H1 (cell line): Measurements from ENCODE around the gene HAVCR1. TPM values are rescaled to one million over a fixed set of nuclear protein-coding genes. Genes with fewer than 3 reads are reported as not detected.

Experiments
- CTCF ChIA-PET: fragments of 300-600 bp; sonication (Branson Sonifier 250); formaldehyde crosslinking; loops from one replicate; lab custom pipeline; 2021; ENCODE audit not compliant: partially characterized antibody; lab: Charles Lee
- POLR2A ChIA-PET: fragments of 300-600 bp; sonication (Branson Sonifier 250); formaldehyde crosslinking; loops from one replicate; lab custom pipeline; 2021; ENCODE audit warnings: inconsistent platforms; ENCODE audit not compliant: partially characterized antibody; lab: Charles Lee
- DNase-seq, 2 experiments: peaks; one replicate each; pipeline versions ENCODE4 v3.0.0 to v3.0.0-alpha.2; 2010 to 2022; ENCODE audit warnings: low spot score in 2 of 2, low read depth in 1 of 2, mixed read lengths in 1 of 2
- FAIRE-seq: peaks from 2 replicates; lab custom pipeline; 2011; peaks lifted over from hg19 to GRCh38; lab: Jason Lieb, UNC
- H2AFZ ChIP-seq: 2 replicates; pipeline ENCODE4 v1.8.1; 2012; ENCODE audit warnings: low read length, inconsistent platforms
- H2AK5ac ChIP-seq: 2 replicates; pipeline ENCODE4 v1.6.1; 2013; ENCODE audit warnings: low read depth, low read length
- H2BK120ac ChIP-seq: replicated peaks from 2 replicates; pipeline ENCODE3; 2013; ENCODE audit warnings: low read depth, low read length, inconsistent platforms
- H2BK12ac ChIP-seq: 2 replicates; pipeline ENCODE4 v1.6.1; 2013; ENCODE audit warnings: low read depth, low read length
- H2BK15ac ChIP-seq: 2 replicates; pipeline ENCODE4 v1.6.1; 2013; ENCODE audit warnings: low read length
- H2BK20ac ChIP-seq: 2 replicates; pipeline ENCODE4 v1.6.1; 2013; ENCODE audit warnings: low read length
- H2BK5ac ChIP-seq: 2 replicates; pipeline ENCODE4 v1.6.1; 2013; ENCODE audit warnings: low read depth, low read length
- H3K14ac ChIP-seq: 2 replicates; pipeline ENCODE4 v1.6.1; 2013; ENCODE audit warnings: inconsistent platforms; ENCODE audit not compliant: insufficient read length
- H3K18ac ChIP-seq: 2 replicates; pipeline ENCODE4 v1.6.1; 2013; ENCODE audit warnings: low read length; ENCODE audit errors: extremely low read depth
- H3K23ac ChIP-seq: 2 replicates; pipeline ENCODE4 v1.6.1; 2013; ENCODE audit warnings: inconsistent platforms; ENCODE audit not compliant: insufficient read length
- H3K23me2 ChIP-seq: 2 replicates; pipeline ENCODE4 v1.6.1; 2013; ENCODE audit warnings: low read depth, low read length
- H3K27ac ChIP-seq: 2 replicates; pipeline ENCODE4 v1.6.1; 2011; ENCODE audit warnings: low read depth, low read length, inconsistent platforms
- H3K27me3 ChIP-seq, 4 experiments: replicated peaks in 1 of 4; 1 replicate in 1 of 4; 2 replicates in 3 of 4; pipeline versions ENCODE4 v1.6.1 to v1.8.1; 2011 to 2013; ENCODE audit warnings: low read length in 3 of 4, mild to moderate bottlenecking in 3 of 4, inconsistent platforms in 2 of 4, mixed read lengths in 2 of 4, moderate library complexity in 1 of 4; ENCODE audit not compliant: control insufficient read depth in 3 of 4, insufficient read depth in 3 of 4; ENCODE audit errors: extremely low read depth in 1 of 4
- H3K36me3 ChIP-seq, 4 experiments: 2 replicates each; pipeline versions ENCODE4 v1.6.1 to v1.8.1; 2011 to 2013; ENCODE audit warnings: mild to moderate bottlenecking in 4 of 4, low read length in 3 of 4, moderate library complexity in 2 of 4, control low read depth in 1 of 4, inconsistent platforms in 1 of 4; ENCODE audit not compliant: insufficient read depth in 4 of 4, control insufficient read depth in 2 of 4
- H3K4ac ChIP-seq: replicated peaks from 2 replicates; pipeline ENCODE3; 2013; ENCODE audit warnings: low read length, low read depth, mixed read lengths, inconsistent platforms; ENCODE audit not compliant: insufficient read length
- H3K4me1 ChIP-seq, 4 experiments: replicated peaks in 1 of 4; 1 replicate in 1 of 4; 2 replicates in 3 of 4; pipeline versions ENCODE4 v1.6.1 to v1.8.1; 2011 to 2013; ENCODE audit warnings: low read length in 3 of 4, inconsistent platforms in 2 of 4, mixed read lengths in 1 of 4; ENCODE audit not compliant: insufficient read depth in 4 of 4, control insufficient read depth in 3 of 4
- H3K4me2 ChIP-seq, 2 experiments: 2 replicates each; pipeline versions ENCODE4 v1.6.1 to v1.8.1; 2011 to 2013; ENCODE audit warnings: low read depth in 2 of 2, low read length in 2 of 2, control low read depth in 1 of 2, inconsistent platforms in 1 of 2, mild to moderate bottlenecking in 1 of 2; ENCODE audit not compliant: insufficient read depth in 1 of 2
- H3K4me3 ChIP-seq, 4 experiments: fragments of 200-600, 300-600 bp in 1 of 4; sonication (generic), shearing (Covaris generic), sonication (Bioruptor Twin) in 1 of 4; 2 replicates each; pipeline versions ENCODE4 v1.5.1 to v1.8.1; 2011 to 2016; ENCODE audit warnings: low read length in 4 of 4, low read depth in 3 of 4, control low read depth in 2 of 4, inconsistent platforms in 2 of 4, mild to moderate bottlenecking in 2 of 4, mixed read lengths in 1 of 4, moderate library complexity in 1 of 4; ENCODE audit not compliant: insufficient read depth in 2 of 4; ENCODE audit errors: extremely low read depth in 1 of 4
- H3K56ac ChIP-seq: replicated peaks from 2 replicates; pipeline ENCODE3; 2013; ENCODE audit warnings: low read depth, mild to moderate bottlenecking, mixed read lengths, low read length, inconsistent platforms; ENCODE audit not compliant: insufficient read length
- H3K79me1 ChIP-seq: 2 replicates; pipeline ENCODE4 v1.6.1; 2013; ENCODE audit warnings: low read depth, low read length, control low read depth
- H3K79me2 ChIP-seq, 2 experiments: 2 replicates each; pipeline versions ENCODE4 v1.6.1 to v1.8.1; 2012 to 2013; ENCODE audit warnings: low read length in 2 of 2, mild to moderate bottlenecking in 2 of 2, inconsistent platforms in 1 of 2; ENCODE audit not compliant: insufficient read depth in 2 of 2, control insufficient read depth in 1 of 2
- H3K9ac ChIP-seq, 4 experiments: replicated peaks in 1 of 4; 1 replicate in 1 of 4; 2 replicates in 3 of 4; pipeline versions ENCODE4 v1.6.1 to v1.8.1; 2011 to 2013; ENCODE audit warnings: low read depth in 3 of 4, low read length in 3 of 4, control low read depth in 2 of 4, mild to moderate bottlenecking in 2 of 4, moderate library complexity in 2 of 4, inconsistent platforms in 1 of 4; ENCODE audit errors: extremely low read depth in 1 of 4
- H3K9me3 ChIP-seq, 2 experiments: 2 replicates each; pipeline versions ENCODE4 v1.6.1 to v1.8.1; 2012 to 2013; ENCODE audit warnings: mild to moderate bottlenecking in 2 of 2, moderate library complexity in 2 of 2, control low read depth in 1 of 2, inconsistent platforms in 1 of 2, low read depth in 1 of 2, low read length in 1 of 2, mixed read lengths in 1 of 2; ENCODE audit not compliant: insufficient read depth in 2 of 2
- H4K20me1 ChIP-seq, 2 experiments: replicated peaks in 1 of 2; 2 replicates each; pipeline versions ENCODE3 to v1.8.1; 2011 to 2013; ENCODE audit warnings: inconsistent platforms in 2 of 2, low read length in 2 of 2, mild to moderate bottlenecking in 1 of 2; ENCODE audit not compliant: insufficient read depth in 2 of 2, control insufficient read depth in 1 of 2
- H4K5ac ChIP-seq: 2 replicates; pipeline ENCODE4 v1.6.1; 2013; ENCODE audit warnings: low read length, low read depth, mixed read lengths, inconsistent platforms; ENCODE audit not compliant: insufficient read length
- H4K8ac ChIP-seq: 2 replicates; pipeline ENCODE4 v1.8.0; 2013; ENCODE audit warnings: mild to moderate bottlenecking, moderate library complexity, low read length, inconsistent platforms; ENCODE audit not compliant: insufficient read depth; ENCODE audit errors: extremely low read depth
- H4K91ac ChIP-seq: replicated peaks from 2 replicates; pipeline ENCODE3; 2013; ENCODE audit warnings: low read length, mixed read lengths, inconsistent platforms; ENCODE audit not compliant: insufficient read length
- RXRA ChIP-seq: IDR thresholded peaks from 2 replicates; pipeline ENCODE4 v1.6.1; 2011; ENCODE audit warnings: low read depth, mild to moderate bottlenecking, low read length, moderate library complexity; ENCODE audit not compliant: insufficient read depth
- polyA plus RNA-seq, 7 experiments: library from polyadenylated mRNA; depleted of rRNA in 3 of 7; stranded (reverse) in 5 of 7; unstranded in 2 of 7; fragments of >200 nt in 5 of 7; fragments of 200-250 nt in 2 of 7; gene quantifications; 1 replicate in 5 of 7; 2 replicates in 1 of 7; 4 replicates in 1 of 7; pipeline versions ENCODE4 v1.2.1 to v1.2.3, GENCODE V29; 2011 to 2013; ENCODE audit warnings: missing spikeins in 2 of 7, mixed read lengths in 2 of 7
- total RNA-seq: library from RNA; stranded (reverse); fragmentation: NEBNext Ultra II Directional; extraction: Animal tissue kit (Norgen Biotek cat#: 25700); gene quantifications from 2 replicates; pipeline ENCODE4 v1.2.1, GENCODE V29; 2021

HAVCR1 gene
- total and polyA plus RNA-seq, 2 of the 8 experiments (the other 6 are each of a cell fraction or from before 2014, with no cell fraction given), result not detected

GRCh38 chr5:157004893-157005551, 53.9 kb downstream of the HAVCR1 start:
- no peak overlapping the region for H3K4ac ChIP-seq
- no peaks in the 10 kb centered on the region for H3K27me3 ChIP-seq
- H3K9me3 ChIP-seq, result no peaks in the 10 kb centered on the region
- no peaks in the 10 kb centered on the region for H3K4me1 ChIP-seq
- CTCF ChIA-PET, result no interaction called here
- H2AK5ac ChIP-seq, result no peak overlapping the region
- H3K4me2 ChIP-seq, result no peak overlapping the region
- POLR2A ChIA-PET, result no interaction called here
- H2BK5ac ChIP-seq, result no peak overlapping the region
- H2BK15ac ChIP-seq, result no peak overlapping the region
- H2AFZ ChIP-seq, result no peak overlapping the region
- no peak overlapping the region for H4K8ac ChIP-seq
- no peak overlapping the region for H2BK12ac ChIP-seq
- H4K91ac ChIP-seq, result no peak overlapping the region
- no peak overlapping the region for H3K27ac ChIP-seq
- no peak overlapping the region for H3K4me3 ChIP-seq
- no peak overlapping the region for H3K23ac ChIP-seq
- H3K36me3 ChIP-seq, result no peaks in the 10 kb centered on the region
- no peak overlapping the region for H3K9ac ChIP-seq
- H2BK20ac ChIP-seq, result no peak overlapping the region
- no peak overlapping the region for H2BK120ac ChIP-seq
- DNase-seq (no peak), FAIRE-seq (no peak)
- no peak overlapping the region for H3K56ac ChIP-seq
- H4K20me1 ChIP-seq, result no peaks in the 10 kb centered on the region
- H3K79me1 ChIP-seq, result no peaks in the 10 kb centered on the region
- no peaks in the 10 kb centered on the region for H3K23me2 ChIP-seq
- H3K79me2 ChIP-seq, result no peaks in the 10 kb centered on the region
- no peak overlapping the region for H4K5ac ChIP-seq
- no peak overlapping the region for H3K18ac ChIP-seq
- H3K14ac ChIP-seq, result no peak overlapping the region
- TF ChIP-seq RXRA, result no peak
